ENCODE measurements around the gene GPR39.
"Not testable (repeated sequence)": the region's sequence is repeated elsewhere in the genome, so short reads cannot be mapped to it uniquely, and the experiment has no call there.

GPR39 gene

DNA sequence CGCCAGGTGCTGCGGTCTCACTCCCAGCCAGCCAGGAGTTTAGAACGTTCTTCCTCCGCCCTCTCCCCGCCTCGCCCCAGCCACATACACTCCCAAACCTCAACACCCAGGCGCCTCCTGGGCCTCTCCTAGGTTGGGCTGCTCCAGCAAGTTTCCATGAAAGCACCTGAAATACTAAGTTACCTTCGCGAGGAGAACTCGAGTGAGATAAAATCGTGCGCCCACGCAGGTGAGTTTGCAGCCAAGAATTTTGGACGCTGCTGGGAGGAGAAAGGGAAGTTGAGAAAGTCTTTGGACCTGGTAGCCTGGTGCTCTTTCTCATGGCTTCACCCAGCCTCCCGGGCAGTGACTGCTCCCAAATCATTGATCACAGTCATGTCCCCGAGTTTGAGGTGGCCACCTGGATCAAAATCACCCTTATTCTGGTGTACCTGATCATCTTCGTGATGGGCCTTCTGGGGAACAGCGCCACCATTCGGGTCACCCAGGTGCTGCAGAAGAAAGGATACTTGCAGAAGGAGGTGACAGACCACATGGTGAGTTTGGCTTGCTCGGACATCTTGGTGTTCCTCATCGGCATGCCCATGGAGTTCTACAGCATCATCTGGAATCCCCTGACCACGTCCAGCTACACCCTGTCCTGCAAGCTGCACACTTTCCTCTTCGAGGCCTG, at the start of gene GPR39:
Gene GPR39 (plus strand): TSS at position 83 of the 673 bp plus-strand sequence.
- DNase-seq (ENCODE audit: low spot score) = no peak

DNA sequence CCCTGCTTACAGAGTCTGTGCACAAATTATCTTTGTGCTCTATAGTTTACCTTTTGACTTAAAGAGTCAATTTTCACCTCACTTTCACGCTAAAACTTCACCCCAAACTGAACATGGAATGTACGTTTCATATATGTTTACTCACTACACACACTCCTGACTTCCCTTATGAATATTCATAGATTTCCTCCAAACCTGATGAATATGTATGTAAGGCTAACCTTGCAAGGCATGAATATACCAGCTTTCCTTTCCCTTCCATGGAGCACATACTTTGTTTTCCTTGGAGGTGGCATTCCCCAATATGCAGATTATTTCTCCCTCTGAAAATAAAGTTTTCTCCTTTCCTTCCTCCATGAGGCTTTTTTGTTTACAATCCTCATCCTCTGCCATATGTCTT, 48.4 kb upstream of the GPR39 start:
- DNase-seq (ENCODE audit: low spot score) = no peak

DNA sequence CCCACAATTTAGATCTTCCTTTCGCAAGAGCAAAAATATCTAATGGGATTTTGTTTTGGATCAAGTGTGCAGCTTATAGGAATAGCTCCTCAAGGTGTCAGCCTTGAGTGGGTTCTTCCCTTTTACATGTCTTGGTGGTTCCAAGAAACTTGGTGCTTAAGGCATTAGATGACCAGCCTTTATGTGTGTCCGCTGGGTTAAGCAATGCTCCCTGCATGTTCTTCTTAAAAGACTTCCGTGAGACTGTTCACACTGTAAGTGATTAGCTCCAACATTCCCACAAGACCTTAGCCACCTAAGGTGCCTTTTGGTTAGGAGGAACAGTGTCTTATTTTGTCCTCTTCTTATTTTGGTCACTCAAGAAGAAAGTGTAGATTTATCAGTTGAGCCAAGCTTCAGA, 44.3 kb upstream of the GPR39 start:
- no peak for DNase-seq (ENCODE audit: low spot score)

DNA sequence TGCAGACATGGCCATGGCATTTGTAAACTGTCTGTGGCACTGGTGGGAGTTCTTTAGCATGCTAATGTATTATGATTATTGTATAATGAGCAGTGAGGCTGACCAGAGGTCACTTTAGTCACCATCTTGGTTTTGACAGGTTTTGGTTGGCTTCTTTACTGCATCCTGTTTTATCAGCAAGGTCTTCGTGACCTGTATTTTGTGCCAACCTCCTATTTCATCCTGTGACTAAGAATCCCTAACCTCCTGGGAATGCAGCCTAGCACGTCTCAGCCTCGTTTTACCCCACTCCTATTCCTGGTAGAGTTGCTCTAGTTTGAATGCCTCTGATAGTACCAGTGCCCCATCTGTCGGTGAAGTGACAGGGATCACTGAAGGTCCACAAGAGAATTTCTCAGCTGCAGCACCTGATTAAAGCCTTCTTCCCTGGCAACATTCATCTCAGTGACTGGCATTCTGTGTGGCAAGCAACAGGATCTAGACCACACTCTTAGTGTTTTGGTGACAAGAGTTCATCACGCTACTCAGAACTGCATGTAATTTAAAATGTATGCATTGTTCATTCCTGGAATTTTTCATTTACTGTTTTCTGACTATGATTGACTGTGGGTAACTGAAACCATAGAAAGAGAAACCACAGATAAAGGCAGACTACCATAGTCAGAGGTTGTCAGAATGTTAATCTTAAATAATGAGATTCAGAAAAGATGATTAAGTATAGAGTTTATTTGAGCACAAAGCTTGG, 43.0 kb upstream of the GPR39 start:
- no peak for DNase-seq (ENCODE audit: low spot score)

DNA sequence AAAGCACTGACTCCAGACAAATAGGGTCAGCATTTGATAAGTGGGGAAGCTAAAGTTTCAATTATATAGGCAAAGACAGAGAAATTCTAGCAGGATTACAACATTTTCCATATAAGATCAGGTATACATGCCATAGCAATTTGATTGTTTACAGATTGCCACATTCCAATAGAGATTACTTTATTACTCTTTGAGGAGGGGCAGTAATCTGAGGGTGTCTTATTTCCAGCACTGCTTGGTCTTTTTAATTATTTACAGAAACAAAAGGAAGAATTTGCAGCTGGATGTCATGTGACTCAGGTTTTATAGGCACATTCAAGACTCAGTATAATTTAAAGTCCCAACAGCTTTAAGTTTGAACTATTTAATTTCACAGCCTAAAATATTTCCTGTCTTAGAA, 42.5 kb upstream of the GPR39 start:
- DNase-seq (ENCODE audit: low spot score) = no peak

DNA sequence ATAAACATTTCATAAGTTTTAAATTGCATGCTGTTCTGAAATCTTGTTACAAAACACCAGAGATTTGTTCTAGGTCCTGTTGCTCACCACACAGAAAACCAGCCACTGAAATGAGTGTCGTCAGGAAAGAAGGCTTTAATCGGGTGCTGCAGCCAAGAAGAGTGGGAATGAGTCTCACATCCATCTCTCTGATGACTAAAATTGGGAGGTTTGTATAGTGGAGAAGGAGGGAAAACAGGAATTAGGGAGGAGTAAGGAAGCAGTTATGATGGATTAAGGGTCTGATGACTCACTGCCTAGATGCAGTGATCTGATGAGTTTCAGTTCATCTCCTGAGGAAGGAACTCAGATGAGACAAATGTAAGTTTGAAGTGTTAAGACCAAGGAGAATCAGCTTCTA, 42.1 kb upstream of the GPR39 start:
- no peak for DNase-seq (ENCODE audit: low spot score)

DNA sequence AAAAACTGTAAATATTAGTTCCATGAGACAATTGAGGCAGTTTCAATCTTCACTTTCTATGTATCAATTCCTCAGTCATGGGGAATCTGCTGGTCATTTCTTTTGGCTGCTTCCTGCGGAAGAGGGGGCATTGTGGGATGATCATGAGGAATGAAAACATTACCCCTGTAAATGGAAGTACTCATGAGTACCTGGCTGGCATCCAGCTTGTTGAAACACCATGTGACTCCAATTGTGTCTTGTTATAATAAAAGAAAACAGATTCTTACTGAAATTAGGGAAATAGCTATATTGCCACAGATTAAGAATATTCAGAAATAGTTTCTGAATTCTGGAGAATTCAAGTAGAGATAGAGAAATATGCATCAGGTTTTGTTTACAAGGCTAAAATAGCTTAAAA, 41.6 kb upstream of the GPR39 start:
- no peak for DNase-seq (ENCODE audit: low spot score)

DNA sequence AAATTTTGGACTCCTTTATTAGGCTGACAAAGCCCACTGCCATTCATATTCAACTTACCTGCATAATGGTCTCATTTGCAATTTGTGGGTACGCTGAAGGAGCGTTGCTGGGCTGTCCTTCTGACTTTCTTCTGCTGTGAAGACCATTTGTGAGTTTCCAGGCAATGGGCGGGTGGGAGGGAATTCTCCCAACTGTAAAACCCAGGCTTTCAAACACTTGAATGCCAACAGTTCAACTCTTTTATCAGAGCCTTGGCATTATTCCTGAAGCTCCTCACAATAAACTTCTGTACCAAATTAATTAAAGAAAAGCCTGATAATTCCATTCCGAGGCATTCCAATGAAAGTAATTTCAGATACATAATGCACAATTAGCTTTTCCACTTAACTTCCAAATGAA, 35.2 kb upstream of the GPR39 start:
- no peak for DNase-seq (ENCODE audit: low spot score)

DNA sequence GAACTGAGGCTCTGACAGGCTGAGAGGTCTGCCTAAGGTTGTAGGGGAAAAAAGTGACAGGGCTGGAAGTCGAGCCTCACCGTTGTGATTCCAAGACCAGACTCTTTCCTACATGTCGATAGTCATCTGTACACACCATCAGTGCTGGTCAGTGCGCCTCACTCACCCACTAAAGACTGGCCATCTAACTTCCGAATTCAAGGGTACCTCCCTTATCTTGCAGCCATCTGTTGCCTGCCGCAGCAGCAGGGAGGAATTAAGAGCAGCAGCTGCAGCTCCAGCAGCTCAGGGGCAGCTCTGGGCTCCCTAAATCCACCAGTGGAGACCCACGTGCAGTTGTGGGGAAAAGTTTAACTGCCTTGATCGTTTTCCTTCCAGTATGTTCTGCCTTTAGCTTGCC, 32.6 kb upstream of the GPR39 start:
- DNase-seq (ENCODE audit: low spot score) = no peak

DNA sequence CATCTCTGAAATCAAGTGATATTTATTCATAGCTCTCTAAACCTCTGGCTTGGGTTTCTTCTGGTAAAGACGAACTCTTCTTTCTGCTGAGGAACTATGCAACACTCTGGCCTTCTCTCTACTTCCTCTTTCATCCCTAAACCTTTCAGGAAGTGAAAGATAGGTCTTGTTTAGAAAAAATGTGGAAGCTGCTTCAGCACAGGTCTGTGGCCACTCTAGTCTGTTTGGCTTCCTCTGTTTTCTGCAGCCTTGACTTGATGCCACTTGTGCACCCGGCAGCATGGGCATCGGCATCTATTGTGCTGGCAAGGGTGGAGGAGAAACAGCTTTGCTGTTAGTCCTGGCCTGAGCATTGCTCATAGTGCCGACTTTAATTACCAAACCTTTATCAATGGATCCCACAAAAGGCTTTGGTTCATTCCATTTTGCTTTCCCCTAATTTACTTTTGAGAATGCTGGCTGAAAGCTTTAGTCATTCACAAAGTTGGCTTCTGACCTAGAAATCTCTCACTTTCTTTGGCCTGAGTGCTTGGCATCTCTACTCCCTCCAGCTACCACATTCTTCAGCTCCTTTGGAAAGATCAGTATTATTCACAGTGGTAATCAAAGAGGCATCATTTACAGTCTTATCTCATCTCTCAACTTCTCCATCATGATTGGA, 32.0 kb upstream of the GPR39 start:
- no peak for DNase-seq (ENCODE audit: low spot score)

DNA sequence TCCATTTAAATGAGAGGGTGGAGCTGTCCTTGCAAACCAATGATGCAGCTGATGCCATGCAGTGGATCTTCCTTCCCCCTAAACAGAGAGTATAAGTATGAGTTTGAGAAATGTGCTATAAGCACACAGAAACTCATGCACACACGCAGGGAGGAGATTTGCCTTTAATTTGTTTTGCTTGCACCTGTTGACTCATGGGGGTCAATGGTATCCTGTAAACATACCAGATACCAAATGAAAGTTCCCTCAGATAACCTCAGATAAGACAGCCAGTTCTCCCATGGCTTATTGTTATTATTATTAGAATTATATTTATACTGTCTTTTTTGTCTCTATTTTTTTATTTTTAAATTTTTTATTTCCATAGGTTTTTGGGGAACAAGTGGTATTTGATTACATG, 29.5 kb upstream of the GPR39 start:
- DNase-seq (ENCODE audit: low spot score) = no peak

DNA sequence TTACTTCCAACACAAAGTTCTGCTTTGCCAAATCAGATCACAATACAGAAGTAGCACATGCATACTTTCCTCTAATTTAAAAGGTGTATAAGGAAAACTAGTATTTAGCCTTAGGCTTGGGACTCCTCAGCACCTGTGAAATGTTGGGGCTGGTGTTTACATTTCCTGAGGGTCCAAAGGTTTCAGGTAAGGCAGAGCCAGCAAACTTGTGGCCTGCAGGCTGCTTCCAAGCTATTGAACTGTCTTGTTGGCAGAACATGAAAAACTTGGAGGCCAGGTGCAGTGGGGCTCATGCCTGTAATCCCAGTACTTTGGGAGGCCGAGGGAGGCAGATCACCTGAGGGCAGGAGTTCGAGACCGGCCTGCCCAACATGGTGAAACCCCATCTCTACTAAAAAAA, 26.5 kb upstream of the GPR39 start:
- DNase-seq (ENCODE audit: low spot score) = no peak

DNA sequence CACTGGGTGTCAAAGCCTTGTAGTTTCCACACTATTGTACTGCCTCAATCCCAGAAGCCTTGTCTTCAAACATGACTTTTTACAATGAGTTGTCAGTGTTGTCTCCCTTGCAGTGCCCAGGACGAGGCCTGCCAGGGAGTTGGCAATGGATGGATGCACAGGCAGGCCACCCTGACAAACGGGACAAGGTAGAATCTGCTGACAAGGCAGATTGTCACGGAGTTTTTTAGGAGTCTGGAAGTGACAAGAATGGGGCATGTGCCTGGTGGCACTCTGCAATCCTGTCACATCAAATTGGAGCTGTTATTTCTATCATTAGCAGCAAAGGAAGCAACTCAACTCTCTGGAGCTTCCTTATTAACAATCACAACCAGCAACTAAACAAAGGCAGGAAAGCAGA, 25.2 kb upstream of the GPR39 start:
- DNase-seq (ENCODE audit: low spot score) = no peak

DNA sequence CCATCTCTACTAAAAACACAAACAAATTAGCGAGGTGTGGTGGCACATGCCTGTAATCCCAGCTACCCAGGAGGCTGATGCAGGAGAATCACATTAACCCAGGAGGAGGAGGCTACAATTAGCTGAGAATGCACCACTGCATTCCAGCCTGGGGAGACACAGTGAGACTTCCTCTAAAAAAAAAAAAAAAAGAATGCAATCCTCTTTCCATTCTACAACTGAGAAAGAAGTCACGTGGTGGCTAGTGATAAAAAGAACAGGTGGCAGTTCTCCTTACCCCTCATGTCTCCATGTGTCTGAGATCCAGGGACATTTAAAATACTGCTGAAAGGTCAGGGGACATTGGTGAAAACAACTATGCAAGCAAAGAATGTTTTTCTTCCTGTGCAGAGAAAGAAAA, 24.4 kb upstream of the GPR39 start:
- no peak for DNase-seq (ENCODE audit: low spot score)

DNA sequence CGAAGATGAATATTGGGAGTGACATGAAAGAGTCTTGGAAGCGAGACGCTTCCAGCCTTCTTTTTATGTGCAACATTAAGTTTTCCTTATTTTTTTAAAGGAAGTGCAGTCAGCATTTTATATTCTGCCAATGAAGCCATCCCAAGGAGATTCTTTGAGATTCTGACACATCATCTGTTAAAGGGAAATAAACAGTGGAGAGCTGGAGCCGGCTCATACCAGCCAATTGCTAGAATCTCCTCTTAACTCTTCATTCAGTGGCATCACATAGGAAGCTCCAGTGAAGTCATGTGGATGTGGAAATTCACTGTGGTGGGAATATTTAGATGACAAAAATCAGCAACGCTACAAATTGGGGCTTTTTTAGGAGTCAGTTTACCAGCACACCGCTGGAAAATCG, 23.7 kb upstream of the GPR39 start:
- no peak for DNase-seq (ENCODE audit: low spot score)

DNA sequence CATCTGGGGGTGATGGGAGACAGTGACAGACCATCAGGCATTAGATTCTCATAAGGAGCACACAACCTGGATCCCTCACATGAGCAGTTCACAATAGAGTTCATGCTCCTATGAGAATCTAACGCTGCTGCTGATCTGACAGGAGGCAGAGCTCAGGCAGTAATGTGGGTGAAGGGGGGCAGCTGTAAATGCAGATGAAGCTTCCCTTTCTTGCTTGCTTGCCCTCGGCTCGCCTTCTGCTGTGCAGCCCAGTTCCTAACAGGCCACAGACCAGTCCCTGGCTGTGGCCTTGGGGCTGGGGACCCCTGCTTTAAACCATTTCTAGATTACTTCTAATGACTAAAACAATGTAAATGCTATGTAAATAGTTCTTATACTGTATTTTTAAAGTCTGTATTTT, 19.6 kb upstream of the GPR39 start:
- DNase-seq (ENCODE audit: low spot score) = not testable (repeated sequence)

DNA sequence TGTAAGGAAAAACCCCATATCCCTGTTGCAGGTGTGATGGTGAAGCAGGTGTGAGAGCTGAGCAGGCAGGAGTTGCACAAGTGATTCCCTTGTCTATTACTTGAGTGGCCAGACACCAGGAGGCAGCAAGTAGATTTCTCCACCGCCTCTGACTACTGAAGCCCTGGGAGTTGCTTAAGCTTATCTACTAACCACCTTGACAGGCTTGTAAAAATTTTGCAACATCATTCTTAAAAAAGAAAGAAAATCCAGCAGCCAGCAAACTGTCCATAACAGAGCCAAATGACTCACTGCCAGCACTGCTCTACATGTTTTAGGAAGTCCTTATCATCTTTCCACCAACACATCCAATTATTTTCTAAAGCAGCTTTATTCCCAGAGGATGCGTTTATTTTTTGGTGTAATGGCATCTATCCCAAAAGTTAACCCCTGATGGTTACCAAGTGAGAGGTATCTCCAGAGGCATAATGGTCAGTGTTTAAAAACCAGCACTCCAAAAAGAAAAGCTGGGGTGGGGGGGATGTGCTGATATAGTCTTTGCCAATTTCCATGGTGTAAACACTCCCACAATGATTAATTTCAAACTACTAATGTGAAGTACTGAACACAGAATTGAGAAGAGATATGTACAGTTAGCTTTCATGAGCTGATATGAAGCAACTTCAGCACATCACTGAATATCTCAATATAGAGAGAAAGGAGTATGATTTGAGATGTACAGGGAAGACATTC, 16.3 kb upstream of the GPR39 start:
- DNase-seq (ENCODE audit: low spot score) = no peak

DNA sequence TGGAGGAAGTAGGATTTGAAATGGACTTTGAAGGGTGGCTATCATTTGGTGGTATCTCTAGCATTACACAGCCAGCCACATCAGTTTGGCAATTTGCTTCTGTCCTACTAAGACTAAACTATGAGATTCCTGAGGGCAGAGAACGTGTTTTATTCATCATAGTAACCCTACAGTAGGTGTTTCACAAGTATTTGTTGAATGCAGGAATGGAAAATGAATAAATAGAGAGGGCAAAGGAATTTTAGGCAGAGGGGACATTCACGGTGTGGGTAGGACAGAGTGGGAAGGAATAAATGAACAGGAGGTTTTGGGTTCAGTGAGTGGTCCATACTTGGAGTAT, 15.7 kb upstream of the GPR39 start:
- DNase-seq (ENCODE audit: low spot score) = no peak

DNA sequence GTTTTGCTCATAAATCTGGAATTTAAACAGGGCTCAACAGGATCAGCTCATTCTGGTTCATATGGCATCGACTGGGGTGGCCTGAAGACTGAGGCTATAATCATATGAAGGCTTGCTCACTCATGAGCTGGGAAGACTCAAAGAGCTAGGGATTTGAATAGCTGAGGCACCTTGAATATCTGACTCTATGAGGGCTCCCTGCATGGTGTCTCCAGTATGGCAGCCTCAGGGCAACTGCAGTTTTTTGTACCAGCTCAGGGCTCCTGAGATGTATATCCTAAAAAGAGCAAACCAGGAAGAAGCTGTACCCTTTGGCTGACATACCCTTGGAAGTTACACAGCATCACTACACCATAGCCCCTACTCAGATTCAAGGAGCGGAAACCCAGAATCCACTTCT, 15.3 kb upstream of the GPR39 start:
- no peak for DNase-seq (ENCODE audit: low spot score)

DNA sequence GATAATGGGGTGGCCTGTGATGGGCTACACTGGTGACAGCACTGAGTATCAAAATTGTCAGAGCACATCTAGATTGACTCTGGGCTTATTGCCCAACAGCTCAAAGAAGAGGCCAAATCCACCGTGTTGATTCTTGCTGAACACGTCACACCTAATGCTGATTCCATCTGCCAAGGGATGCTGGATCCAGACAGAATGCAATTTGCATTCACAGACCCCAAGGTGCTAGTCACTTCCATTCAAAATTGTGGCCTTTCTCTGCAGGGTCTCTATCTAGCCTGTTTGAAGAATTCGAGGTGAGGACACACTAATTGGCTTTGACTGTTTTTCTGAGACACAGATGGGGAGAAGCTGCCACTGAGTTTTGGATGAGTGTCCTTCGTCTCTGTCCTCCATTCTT, 13.5 kb upstream of the GPR39 start:
- no peak for DNase-seq (ENCODE audit: low spot score)

DNA sequence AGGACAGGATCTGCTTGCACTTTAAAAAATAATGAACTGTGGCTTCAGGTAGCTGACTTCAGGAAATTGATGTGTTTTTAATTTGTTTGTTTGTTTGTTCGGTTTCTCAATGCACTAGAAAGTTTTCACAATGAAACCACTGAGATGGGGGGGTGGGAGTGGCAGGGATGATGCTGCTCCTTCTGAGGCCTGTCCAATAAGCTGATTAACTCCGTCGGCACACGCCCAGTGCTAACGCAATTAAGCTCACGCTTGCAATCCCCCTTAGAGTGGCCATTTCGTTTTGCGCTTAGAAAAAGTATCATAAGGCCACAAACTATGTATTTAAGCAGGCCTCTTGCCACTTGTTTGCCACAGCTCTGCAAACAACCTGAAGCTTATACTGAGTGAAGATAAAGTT, 12.5 kb upstream of the GPR39 start:
- no peak for DNase-seq (ENCODE audit: low spot score)

DNA sequence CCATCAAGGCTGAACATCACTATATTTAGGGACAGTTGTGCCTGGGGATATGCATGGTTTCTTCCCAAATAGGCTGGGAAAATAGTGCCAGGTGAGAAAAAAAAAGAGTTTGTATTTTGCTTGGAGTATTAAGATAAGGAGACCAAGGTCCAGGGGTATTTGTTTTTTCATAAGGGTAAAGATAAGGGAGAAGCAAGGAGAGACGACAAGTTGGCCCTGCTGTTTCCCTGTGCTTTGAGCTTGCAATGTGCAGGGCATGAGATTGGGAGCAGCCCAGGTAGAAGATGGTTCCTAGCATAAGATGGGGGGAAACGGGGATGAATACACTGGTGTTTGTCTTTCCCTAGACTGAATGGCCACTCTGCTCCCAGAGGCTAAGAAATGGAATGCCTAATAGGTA, 8.8 kb upstream of the GPR39 start:
- no peak for DNase-seq (ENCODE audit: low spot score)

DNA sequence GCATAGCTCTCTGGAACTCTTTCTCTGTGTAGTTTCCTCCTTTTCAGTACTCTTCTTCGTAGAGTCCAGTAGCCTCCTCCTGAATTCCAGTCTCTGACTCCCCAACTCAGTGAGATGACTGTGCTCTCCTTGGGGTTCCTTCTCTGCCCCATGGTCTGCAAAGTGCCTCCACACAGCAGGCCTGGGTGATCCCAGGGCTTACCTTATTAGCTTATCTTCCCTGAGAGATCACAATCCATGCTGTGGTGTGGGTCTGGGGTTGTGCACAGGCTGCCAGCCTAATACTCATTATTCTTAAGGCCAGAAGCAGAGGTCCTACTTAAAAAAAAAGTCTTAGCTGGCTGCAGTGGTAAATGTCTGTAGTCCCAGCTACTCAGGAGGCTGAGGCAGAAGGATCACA, 4.6 kb upstream of the GPR39 start:
- DNase-seq (ENCODE audit: low spot score) = no peak
